ENCODE data around the gene VSIR. TPM values are rescaled to one million over a fixed set of nuclear protein-coding genes. Genes with fewer than 3 reads are reported as not detected.
A peak's percentile ranks its signal among the peaks of the same experiment; 100 is the strongest.

The VSIR gene
- total RNA-seq, 1 donor from 2014 or later, result 2.9 TPM

- no peak overlapping the region for H3K4me3 Mint-ChIP-seq (ENCODE audit: unreplicated experiment)
- TF ChIP-seq EZH2 (IDR thresholded peaks at IDR 0.05; ENCODE audit: insufficient read depth, low read length), result no peak
- no peak for TF ChIP-seq CTCF (IDR thresholded peaks at IDR 0.05; ENCODE audit: insufficient read depth, low read depth, low read length)
- FAIRE-seq, result no peak
- no peaks in the 10 kb centered on the region for H3K36me3 Mint-ChIP-seq (ENCODE audit: low read depth, unreplicated experiment)
- Histone ChIP-seq H3K79me2 (ENCODE audit: insufficient read depth, low read length) (no peaks in the 10 kb centered on the region), H3K4me2 (ENCODE audit: low read length) (no peak overlapping the region), H3K9me3 (ENCODE audit: insufficient read depth, low read depth, low read length) (no peaks in the 10 kb centered on the region), H3K9ac (ENCODE audit: low read length) (peak overlapping the region; percentile 52), H3K36me3 (ENCODE audit: insufficient read depth, low read length) (no peaks in the 10 kb centered on the region), H3K4me3 (ENCODE audit: insufficient read depth, low read depth, low read length) (no peak overlapping the region), H2AFZ (ENCODE audit: low read depth, low read length) (peak overlapping the region; percentile 80), H3K27ac (ENCODE audit: low read depth, low read length) (no peak overlapping the region), H4K20me1 (ENCODE audit: insufficient read depth, low read length) (no peaks in the 10 kb centered on the region), H3K4me1 (ENCODE audit: insufficient read depth, low read length) (peaks cover 7% of the 10 kb centered on the region), H3K27me3 (ENCODE audit: insufficient read depth, low read length) (peaks cover 4% of the 10 kb centered on the region)
- peaks cover 2% of the 10 kb centered on the region for H3K9me3 Mint-ChIP-seq (ENCODE audit: unreplicated experiment)
- DNase-seq (ENCODE audit: low read depth), result no peak
- H3K4me1 Mint-ChIP-seq (ENCODE audit: low read depth, unreplicated experiment), result peaks cover 6% of the 10 kb centered on the region
- H3K27me3 Mint-ChIP-seq (ENCODE audit: low read depth, unreplicated experiment), result peaks cover 35% of the 10 kb centered on the region
- no peak overlapping the region for H3K27ac Mint-ChIP-seq (ENCODE audit: unreplicated experiment)
Observed at GRCh38 chr10:71712572-71713134, 60.7 kb downstream of the VSIR start.

GRCh38 chr10:71712170-71712569, 61.1 kb downstream of the VSIR start:
- Mint-ChIP-seq H3K9me3 (ENCODE audit: unreplicated experiment) (peaks cover 2% of the 10 kb centered on the region), H3K4me1 (ENCODE audit: low read depth, unreplicated experiment) (peaks cover 6% of the 10 kb centered on the region), H3K27me3 (ENCODE audit: low read depth, unreplicated experiment) (peaks cover 34% of the 10 kb centered on the region), H3K4me3 (ENCODE audit: unreplicated experiment) (no peak overlapping the region), H3K27ac (ENCODE audit: unreplicated experiment) (no peak overlapping the region), H3K36me3 (ENCODE audit: low read depth, unreplicated experiment) (no peaks in the 10 kb centered on the region)
- Histone ChIP-seq H3K4me2 (ENCODE audit: low read length) (no peak overlapping the region), H2AFZ (ENCODE audit: low read depth, low read length) (no peak overlapping the region), H3K79me2 (ENCODE audit: insufficient read depth, low read length) (no peaks in the 10 kb centered on the region), H3K4me3 (ENCODE audit: insufficient read depth, low read depth, low read length) (no peak overlapping the region), H4K20me1 (ENCODE audit: insufficient read depth, low read length) (no peaks in the 10 kb centered on the region), H3K9ac (ENCODE audit: low read length) (no peak overlapping the region), H3K9me3 (ENCODE audit: insufficient read depth, low read depth, low read length) (no peaks in the 10 kb centered on the region), H3K27ac (ENCODE audit: low read depth, low read length) (no peak overlapping the region), H3K36me3 (ENCODE audit: insufficient read depth, low read length) (no peaks in the 10 kb centered on the region), H3K4me1 (ENCODE audit: insufficient read depth, low read length) (peaks cover 7% of the 10 kb centered on the region), H3K27me3 (ENCODE audit: insufficient read depth, low read length) (peaks cover 4% of the 10 kb centered on the region)
- FAIRE-seq, result no peak
- DNase-seq (ENCODE audit: low read depth), result no peak
- TF ChIP-seq EZH2 (IDR thresholded peaks at IDR 0.05; ENCODE audit: insufficient read depth, low read length) (no peak), CTCF (IDR thresholded peaks at IDR 0.05; ENCODE audit: insufficient read depth, low read depth, low read length) (no peak)

GRCh38 chr10:71711052-71711623, 62.2 kb downstream of the VSIR start:
- no peaks in the 10 kb centered on the region for H4K20me1 ChIP-seq (ENCODE audit: insufficient read depth, low read length)
- DNase-seq (ENCODE audit: low read depth), result no peak
- H2AFZ ChIP-seq (ENCODE audit: low read depth, low read length), result no peak overlapping the region
- TF ChIP-seq CTCF (IDR thresholded peaks at IDR 0.05; ENCODE audit: insufficient read depth, low read depth, low read length) (no peak), EZH2 (IDR thresholded peaks at IDR 0.05; ENCODE audit: insufficient read depth, low read length) (no peak)
- Mint-ChIP-seq H3K9me3 (ENCODE audit: unreplicated experiment) (peaks cover 2% of the 10 kb centered on the region), H3K36me3 (ENCODE audit: low read depth, unreplicated experiment) (no peaks in the 10 kb centered on the region), H3K27me3 (ENCODE audit: low read depth, unreplicated experiment) (peaks cover 35% of the 10 kb centered on the region), H3K27ac (ENCODE audit: unreplicated experiment) (no peak overlapping the region), H3K4me3 (ENCODE audit: unreplicated experiment) (no peak overlapping the region), H3K4me1 (ENCODE audit: low read depth, unreplicated experiment) (peaks cover 6% of the 10 kb centered on the region)
- no peaks in the 10 kb centered on the region for H3K36me3 ChIP-seq (ENCODE audit: insufficient read depth, low read length)
- no peak overlapping the region for H3K4me2 ChIP-seq (ENCODE audit: low read length)
- no peak overlapping the region for H3K9ac ChIP-seq (ENCODE audit: low read length)
- H3K9me3 ChIP-seq (ENCODE audit: insufficient read depth, low read depth, low read length), result no peaks in the 10 kb centered on the region
- H3K4me3 ChIP-seq (ENCODE audit: insufficient read depth, low read depth, low read length), result no peak overlapping the region
- H3K4me1 ChIP-seq (ENCODE audit: insufficient read depth, low read length), result peaks cover 7% of the 10 kb centered on the region
- H3K27ac ChIP-seq (ENCODE audit: low read depth, low read length), result no peak overlapping the region
- no peak for FAIRE-seq
- no peaks in the 10 kb centered on the region for H3K79me2 ChIP-seq (ENCODE audit: insufficient read depth, low read length)
- H3K27me3 ChIP-seq (ENCODE audit: insufficient read depth, low read length), result peaks cover 5% of the 10 kb centered on the region

Data from astrocyte (in vitro differentiated cells and primary cell).